ENCODE results near the gene ETV3. TPM values are rescaled to one million over a fixed set of nuclear protein-coding genes. Genes with fewer than 3 reads are reported as not detected.

ETV3 gene
- total and polyA plus RNA-seq, 5 donors from 2014 or later, result 6.2 to 89.5 (median 9.0) TPM

Other genes with a start within 250 kb of the ETV3 start
- gene PEAR1, start 244.7 kb downstream of the ETV3 start, total RNA-seq, result 1.3 TPM
- gene PEAR1, start 244.7 kb downstream of the ETV3 start, polyA plus RNA-seq, result not detected
- gene LRRC71, start 217.8 kb downstream of the ETV3 start, total RNA-seq, result not detected
- gene LRRC71, start 217.8 kb downstream of the ETV3 start, polyA plus RNA-seq, result not detected
- 39.4 TPM for gene ARHGEF11, start 92.7 kb downstream of the ETV3 start, total RNA-seq
- gene ARHGEF11, start 92.7 kb downstream of the ETV3 start, polyA plus RNA-seq, result 10 to 100 TPM; 18.2 to 26.9 (median 19.8) TPM
- gene ETV3L, start 38.6 kb downstream of the ETV3 start, total RNA-seq, result not detected
- not detected for gene ETV3L, start 38.6 kb downstream of the ETV3 start, polyA plus RNA-seq